HG02623 (cell line): ENCODE measurements around the gene PDE4DIP.
"Not testable (repeated sequence)": the region's sequence is repeated elsewhere in the genome, so short reads cannot be mapped to it uniquely, and the experiment has no call there.

ENCODE experiments used
- ATAC-seq: cut with Tn5 transposase; IDR thresholded peaks from one replicate; pipeline ENCODE4 v1.9.1; 2021; ENCODE audit warnings: moderate library complexity; ENCODE audit not compliant: unreplicated experiment

Gene PDE4DIP

GRCh38 chr1:149033916-149034315 lies 189.7 kb downstream of the PDE4DIP start:
- ATAC-seq, result not testable (repeated sequence)

DNA sequence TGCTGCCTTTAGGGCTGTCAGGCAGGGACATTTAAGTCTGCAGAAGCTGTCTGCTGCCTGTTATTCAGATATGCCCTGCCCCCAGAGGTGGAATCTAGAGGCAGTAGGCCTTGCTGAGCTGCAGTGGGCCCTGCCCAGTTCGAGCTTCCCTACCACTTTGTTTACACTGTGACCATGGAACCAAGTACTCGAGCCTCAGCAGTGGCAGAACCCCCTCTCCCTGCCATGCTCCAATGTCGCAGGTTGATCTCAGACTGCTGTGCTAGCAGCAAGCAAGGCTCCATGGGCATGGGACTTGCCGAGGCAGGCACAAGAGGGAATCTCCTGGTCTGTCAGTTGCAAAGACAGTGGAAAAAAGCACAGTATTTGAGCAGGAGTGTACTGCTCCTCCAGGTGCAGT lies 198.8 kb downstream of the PDE4DIP start:
- ATAC-seq, result not testable (repeated sequence)

DNA sequence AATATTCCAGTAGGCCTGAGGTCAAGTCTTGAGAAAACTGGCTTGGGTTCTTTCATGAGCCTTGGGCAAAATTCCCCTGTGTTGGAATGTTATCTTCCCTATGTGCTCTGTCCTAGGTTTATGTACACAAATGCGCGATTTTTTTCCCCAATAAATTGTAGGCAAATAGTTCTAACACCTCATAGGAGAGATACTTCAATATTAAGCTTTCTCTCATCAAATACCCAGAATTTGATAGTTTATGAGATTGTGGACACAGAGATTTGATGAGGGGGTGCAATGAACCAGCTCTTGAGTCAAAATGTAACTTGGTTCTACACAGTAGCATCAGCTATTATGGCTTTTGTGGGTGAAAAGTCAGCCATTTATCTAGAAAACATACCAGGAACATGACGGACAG lies 220.4 kb downstream of the PDE4DIP start:
- ATAC-seq, result not testable (repeated sequence)

DNA sequence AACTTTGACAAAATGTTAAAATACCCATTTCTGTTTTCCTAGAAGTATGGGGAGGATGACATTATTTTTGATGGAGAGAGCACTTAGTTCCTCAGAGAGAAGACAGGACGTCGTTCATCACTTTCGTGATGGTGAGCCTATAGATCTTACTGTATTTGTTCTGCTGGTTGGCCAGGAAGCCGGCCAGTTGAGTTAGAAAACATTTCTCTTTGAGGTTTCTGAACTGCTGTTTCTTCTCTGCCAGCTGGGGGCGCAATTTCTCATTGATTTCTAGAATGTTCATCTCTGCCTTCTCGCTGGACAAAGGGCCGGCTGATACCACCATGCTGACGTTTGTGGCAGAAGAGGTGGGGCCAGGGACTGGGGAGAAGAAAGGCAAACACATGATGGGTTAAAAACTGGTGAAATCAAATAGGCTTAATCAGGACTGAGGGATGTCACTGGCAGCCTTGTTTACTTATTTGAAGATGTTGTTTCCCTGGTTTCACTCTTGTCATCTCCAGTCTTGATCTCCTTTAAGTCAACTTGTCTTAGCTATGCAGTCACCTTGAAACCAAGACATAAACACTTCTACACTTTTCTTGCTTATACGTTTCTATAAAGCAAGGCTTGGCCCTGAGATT lies 231.4 kb downstream of the PDE4DIP start:
- not testable (repeated sequence) for ATAC-seq
